GM18519 (cell line): ENCODE measurements around the gene GPR176.

Experiments used
- ATAC-seq: cut with Tn5 transposase; IDR thresholded peaks from one replicate; pipeline ENCODE4 v1.9.1; 2021; ENCODE audit warnings: mild to moderate bottlenecking, moderate library complexity; ENCODE audit not compliant: unreplicated experiment, low FRiP score

The GPR176 gene

DNA sequence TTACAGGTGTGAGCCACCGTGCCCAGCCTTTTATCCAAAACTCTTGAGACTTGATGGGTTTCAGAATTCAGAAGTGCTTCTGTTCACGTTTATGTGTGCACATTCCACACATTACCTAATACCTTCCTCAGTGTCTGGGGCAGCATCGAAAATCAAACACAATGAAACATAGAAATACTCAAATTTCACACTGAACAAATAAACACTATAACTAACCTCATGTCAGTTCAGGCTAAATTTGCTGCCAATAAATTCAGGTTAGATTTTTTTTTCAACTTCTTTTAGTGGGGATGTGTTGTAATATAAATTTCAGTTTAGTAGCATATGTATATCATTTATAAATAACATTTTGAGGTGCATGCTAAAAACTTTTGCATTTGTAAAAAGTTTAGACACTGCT is 16.6 kb upstream of the GPR176 start:
- no peak for ATAC-seq

DNA sequence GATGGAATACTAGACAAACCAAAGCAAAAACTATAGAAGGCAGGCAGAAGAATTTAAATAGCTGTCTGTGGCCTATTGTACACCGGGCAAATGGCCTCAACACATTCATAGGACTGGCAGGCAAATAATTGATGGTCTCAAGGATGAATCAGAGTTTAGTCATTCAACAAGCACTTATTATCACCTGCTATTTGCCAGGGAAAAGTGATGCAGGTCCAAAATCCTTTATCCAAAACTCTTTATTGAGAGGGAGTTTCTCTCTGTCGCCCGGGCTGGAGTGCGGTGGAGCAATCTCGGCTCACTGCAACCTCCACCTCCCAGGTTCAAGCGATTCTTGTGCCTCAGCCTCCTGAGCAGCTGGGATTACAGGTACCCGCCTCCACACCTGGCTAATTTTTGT is 16.1 kb upstream of the GPR176 start:
- ATAC-seq, result no peak

DNA sequence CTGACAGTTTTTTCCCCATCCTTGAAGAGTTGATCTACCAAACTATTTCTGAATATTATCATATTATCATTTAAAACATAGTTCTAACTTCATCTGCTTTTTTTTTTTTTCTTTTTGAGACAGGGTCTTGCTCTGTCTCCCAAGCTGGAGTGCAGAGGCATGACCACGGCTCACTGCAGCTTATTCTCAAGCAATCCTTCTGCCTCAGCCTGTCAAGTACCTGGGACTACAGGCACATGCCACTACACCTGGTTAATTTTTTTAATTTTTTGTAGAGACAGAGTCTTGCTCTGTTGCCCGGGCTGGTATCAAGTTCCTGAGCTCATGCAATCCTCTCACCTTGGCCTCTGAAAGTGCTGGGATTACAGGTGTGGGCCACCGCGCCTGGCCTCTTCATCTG is 15.2 kb upstream of the GPR176 start:
- ATAC-seq, result no peak

DNA sequence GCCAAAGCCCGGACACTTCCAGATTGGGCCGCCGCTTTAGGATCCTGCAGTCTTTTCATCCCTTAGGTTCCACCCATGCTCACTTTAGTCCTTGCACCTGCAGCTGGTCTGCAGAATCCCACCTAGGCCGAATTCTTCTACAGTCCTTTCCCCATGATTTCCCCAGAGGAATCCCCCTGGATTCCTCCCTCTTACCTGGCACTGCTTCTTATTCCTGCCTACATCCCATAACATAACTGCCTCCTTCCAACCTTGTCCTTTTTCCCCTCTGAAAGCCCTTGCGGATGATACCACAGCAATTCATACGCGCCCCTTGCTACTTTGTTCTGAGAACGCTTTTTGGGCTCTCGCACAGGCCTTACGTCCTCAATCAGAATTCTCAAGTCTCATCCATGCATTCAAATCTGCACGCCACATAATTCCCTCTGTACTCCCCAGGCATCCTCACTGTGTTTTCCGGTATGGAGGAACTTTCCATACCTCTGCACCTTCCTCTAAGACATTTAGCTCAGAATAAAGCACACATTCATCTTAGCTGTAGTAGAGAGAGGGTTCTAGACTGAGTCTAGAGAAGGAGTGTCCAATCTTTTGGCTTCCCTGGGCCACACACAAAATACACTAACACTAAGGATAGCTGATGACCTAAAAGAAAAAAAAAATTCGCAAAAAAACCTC is 14.5 kb upstream of the GPR176 start:
- no peak for ATAC-seq

GRCh38 chr15:39931615-39932014 is 11.5 kb upstream of the GPR176 start:
- no peak for ATAC-seq

GRCh38 chr15:39926526-39926925 is 6.5 kb upstream of the GPR176 start:
- no peak for ATAC-seq

DNA sequence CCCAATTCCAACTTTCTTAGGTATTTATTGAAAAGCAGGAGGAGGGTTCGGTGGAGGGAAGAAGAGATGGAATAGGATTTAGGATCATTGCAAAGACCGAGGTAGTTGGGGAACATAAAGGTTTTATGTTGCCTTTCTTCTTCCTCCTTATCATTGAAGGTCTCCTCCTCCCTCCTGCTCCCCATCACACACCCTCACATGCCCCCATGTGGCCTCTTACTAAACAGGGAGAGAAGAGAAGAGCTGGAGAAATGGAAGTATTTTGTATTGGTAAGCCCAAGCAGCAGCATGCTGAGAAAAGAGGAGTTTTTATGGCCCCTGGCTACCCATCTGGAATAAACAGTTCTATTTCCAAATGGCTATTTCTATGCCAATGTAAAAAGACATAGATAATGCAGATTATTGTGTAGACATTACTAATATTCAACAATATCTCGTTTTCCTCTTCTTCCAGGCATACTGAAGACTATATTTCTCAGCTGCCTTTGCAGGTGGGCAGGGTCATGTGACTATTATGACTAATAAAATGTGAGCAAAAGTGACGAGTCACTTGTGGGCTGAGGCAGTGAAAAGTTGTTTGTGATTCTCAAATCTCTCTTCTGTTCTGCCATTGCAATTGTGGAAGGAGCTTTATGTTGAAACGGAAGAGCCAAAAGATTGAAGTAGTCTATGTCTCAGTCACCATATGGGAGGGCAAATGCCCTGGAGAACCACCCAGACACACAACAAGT is 5.2 kb upstream of the GPR176 start:
- no peak for ATAC-seq

- ATAC-seq, result no peak
Measured at GRCh38 chr15:39924437-39924836, 4.4 kb upstream of the GPR176 start.

- no peak for ATAC-seq
Measured at GRCh38 chr15:39922462-39923092, 2.5 kb upstream of the GPR176 start.

- no peak for ATAC-seq
Measured at GRCh38 chr15:39921274-39921638, 1.2 kb upstream of the GPR176 start.

DNA sequence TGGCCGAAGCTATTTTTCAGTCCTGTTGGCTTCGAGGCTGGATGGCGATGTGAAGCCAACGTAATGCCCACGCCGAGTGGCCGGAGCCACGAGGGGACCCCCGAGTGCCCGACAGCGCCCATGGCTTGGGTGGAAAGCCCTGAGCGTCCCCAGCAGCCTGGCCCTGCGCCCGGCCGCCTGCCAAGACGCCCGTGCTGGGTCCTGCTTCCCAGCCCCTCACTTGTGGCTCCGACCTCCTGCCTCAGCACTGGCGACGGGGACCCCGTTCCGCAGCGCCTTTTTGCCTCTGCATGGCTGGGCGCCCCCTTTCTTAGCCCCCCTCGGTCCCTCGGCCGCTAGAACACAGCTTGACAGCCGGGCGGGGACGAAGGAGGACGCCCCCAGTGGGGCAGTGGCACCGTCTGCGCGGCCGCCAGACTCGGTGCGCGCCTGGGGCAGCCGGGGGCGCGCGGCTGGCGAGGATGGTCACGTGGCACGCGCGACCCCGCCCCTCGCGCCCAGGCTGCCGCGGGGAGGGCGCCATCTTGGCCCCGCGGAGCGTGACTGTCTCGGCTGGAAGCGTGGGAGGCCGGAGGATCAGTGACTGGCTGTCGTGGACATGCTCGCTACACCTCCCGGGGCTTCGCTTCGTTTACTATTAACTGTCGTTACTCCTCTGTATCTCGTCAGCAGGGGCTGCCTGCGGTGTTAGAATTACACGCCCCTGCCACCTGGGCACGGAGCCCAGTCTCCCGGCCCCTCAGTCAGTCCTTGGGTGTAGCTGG is 626 bp upstream of the GPR176 start:
- peak; percentile 70 for ATAC-seq

DNA sequence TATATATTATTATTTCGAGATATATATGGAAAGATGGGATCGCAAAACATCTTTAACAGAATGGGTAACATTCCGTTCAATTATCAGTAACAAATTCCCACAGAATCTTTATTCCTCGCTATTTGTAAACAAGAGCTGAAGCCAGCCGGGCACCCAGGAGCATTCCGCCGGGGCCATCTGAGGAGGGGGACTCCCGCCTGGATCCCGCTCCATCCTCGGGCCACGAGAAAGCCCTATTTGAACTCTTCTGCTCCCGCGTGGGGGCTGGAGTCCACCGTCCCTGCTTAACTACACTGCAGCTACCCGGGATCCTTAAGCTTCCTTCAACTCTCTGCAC is 687 bp downstream of the GPR176 start:
- ATAC-seq, result no peak

DNA sequence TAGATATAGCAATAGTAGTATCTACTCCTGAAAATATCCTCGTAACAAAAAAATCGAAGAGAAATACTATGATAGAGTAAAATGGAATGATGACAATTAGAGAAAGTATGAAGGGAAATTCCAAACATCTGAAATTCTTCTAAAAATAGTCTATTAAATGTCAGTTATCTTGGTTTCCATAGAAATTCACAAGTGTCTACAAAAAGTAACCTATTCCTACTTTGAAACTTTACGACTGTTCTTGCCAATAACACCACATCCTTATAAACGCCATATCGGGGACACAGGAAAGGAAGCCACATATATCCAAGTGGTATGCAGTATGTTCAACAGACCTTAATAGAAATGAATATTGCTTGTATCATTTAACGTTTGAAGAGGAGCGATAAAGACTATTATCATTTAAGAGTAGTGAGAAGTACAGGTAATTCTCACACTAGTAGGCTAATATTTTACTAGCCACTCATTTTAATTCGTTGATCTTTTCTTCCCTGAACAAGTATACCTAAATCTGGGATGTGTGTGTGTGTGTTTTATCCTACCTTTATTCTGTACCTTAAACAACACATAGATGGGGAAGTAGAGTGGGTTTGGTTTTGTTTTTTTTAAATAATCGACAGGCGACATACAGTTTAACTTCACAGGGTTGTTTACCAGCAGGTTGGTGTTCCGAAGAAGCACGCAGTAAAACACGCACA is 1.2 kb downstream of the GPR176 start:
- ATAC-seq, result no peak

DNA sequence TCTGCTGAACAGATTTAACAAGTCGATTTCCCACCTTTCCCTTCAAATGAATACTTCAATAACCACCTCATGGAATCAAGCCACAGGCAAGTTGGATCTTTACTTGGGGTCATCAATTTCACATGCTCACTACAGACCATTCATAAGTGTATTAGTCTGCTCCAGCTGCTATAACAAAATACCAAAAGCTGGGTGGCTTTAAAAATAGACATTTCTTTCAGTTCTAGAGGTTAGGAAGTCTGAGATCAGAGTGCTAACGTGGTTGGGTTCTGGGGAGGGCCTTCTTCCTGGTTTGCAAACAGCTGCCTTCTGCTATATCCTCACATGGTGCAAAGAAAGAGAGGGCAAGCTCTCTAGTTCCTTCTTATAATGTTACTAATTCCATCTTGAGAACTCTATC is 5.1 kb downstream of the GPR176 start:
- ATAC-seq, result no peak

- ATAC-seq, result no peak
Measured at GRCh38 chr15:39909007-39909406, 11.1 kb downstream of the GPR176 start.

DNA sequence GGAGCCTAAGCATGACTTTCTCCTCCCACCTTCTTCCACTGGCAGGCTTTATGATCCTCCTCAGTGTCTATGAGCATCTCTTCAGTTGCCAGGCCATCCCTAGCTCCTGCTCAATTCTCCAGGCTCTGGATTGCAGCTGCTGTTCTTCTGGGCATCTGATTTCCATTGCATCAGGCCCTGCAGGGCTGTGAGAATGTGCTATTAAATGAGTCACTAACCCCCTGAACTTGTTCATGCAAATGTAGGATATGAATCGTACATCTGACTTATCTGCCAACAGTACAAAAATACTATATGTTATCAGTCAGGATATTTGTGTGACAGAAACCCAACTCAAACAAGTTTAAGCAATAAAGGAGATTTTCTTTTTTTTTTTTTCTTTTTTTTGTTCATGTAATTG is 11.9 kb downstream of the GPR176 start:
- no peak for ATAC-seq

- ATAC-seq, result no peak
Measured at GRCh38 chr15:39907216-39907615, 12.8 kb downstream of the GPR176 start.

DNA sequence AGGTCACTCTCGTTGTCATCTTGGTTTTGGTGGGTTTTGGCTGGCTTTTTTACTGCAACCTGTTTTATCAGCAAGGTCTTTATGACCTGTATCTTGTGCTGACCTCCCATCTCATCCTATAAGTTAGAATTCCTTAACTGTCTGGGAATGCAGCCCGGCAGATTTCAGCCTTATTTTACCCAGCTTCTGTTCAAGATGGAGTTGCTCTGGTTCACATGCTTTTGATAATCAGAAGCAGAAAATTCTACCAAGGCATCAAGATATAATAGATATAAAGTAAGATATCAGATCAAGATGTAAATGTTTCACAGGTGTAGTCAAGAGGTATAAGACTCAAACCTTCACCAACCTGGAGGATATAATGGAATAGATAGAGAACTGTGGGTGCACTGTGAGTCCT is 16.0 kb downstream of the GPR176 start:
- no peak for ATAC-seq

- ATAC-seq, result no peak
Measured at GRCh38 chr15:39898317-39898716, 21.7 kb downstream of the GPR176 start.

DNA sequence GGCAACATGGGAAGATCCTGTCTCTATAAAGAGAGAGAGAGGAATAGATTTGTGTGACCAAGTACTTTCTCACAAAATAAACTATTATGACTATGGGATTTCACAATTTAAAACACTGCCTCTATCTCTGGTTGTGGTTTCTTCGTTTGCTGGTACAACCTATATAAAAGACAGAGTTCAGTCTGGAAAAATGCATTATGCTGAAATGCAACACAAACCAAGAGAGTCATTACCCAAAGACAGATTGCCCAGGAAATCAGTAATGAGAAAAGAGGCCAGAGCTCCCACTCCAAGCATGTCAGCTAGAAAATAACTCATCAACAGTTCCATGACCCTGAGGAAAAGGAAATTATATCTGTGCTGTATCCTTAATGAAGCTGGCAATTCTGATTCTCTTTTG is 23.2 kb downstream of the GPR176 start:
- no peak for ATAC-seq

DNA sequence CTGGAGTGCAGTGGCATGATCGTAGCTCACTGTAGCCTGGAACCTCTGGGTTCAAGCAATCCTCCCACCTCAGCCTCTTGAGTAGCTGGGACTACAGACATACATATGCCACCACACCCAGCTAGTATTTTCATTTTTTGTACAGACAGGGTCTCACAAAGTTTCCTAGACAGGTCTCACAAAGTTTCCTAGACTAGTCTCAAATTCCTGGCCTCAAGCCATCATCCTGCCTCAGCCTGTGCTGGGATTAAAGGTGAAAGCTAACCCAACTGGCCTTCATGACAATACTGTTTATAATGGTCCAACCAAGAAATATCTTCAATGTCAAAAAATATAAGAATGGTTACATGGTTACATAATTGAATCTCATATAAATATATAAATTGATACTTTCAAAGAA is 24.0 kb downstream of the GPR176 start:
- ATAC-seq, result no peak
